Tibial nerve (tissue), 4 donors: Measurements from ENCODE around the gene PCNX2. TPM values are rescaled to one million over a fixed set of nuclear protein-coding genes. Genes with fewer than 3 reads are reported as not detected.

Source experiments
- DNase-seq, 2 donors: peaks; one replicate each; pipeline ENCODE4 v3.0.0-alpha.2; 2019; ENCODE audit warnings: low spot score in 2 of 2
- H3K27ac ChIP-seq, 4 donors: fragments of 200-600 bp; sonication (generic) in 3 of 4; one replicate each; pipeline ENCODE4 v1.5.1; 2017 to 2019; ENCODE audit warnings: mild to moderate bottlenecking in 1 of 4
- H3K27me3 ChIP-seq, 2 donors: fragments of 200-600 bp; sonication (generic) in 1 of 2; one replicate each; pipeline versions ENCODE4 v1.5.1 to v1.6.0; 2017 to 2019
- H3K36me3 ChIP-seq, 3 donors: fragments of 200-600 bp; sonication (generic); one replicate each; pipeline ENCODE4 v1.5.1; 2018 to 2019
- H3K4me1 ChIP-seq, 4 donors: fragments of 200-600 bp; sonication (generic) in 3 of 4; one replicate each; pipeline ENCODE4 v1.5.1; 2017 to 2019
- H3K4me3 ChIP-seq, 4 donors: fragments of 200-600 bp; sonication (generic) in 3 of 4; one replicate each; pipeline ENCODE4 v1.5.1; 2017 to 2019; ENCODE audit warnings: mild to moderate bottlenecking in 1 of 4, moderate library complexity in 1 of 4
- H3K9me3 ChIP-seq, 4 donors: fragments of 200-600 bp; sonication (generic) in 3 of 4; one replicate each; pipeline ENCODE4 v1.5.1; 2017 to 2019
- CTCF ChIP-seq, 5 experiments: fragments of 200-600 bp in 3 of 5; fragments of 450-650 bp in 2 of 5; sonication (generic) in 3 of 5; IDR thresholded peaks; one replicate each; pipeline ENCODE4 v1.5.1; 2016 to 2019; ENCODE audit warnings: antibody characterized with exemption in 5 of 5, mild to moderate bottlenecking in 3 of 5, moderate library complexity in 2 of 5
- EP300 ChIP-seq, 2 donors: sonication (generic); formaldehyde crosslinking; IDR thresholded peaks; one replicate each; pipeline ENCODE4 v1.6.1; 2017; ENCODE audit warnings: antibody characterized with exemption in 2 of 2, mild to moderate bottlenecking in 1 of 2
- POLR2A ChIP-seq, 2 donors: fragments of 450-650 bp; IDR thresholded peaks; one replicate each; pipeline ENCODE4 v1.6.1; 2017; ENCODE audit warnings: antibody characterized with exemption in 2 of 2, mild to moderate bottlenecking in 2 of 2, moderate library complexity in 2 of 2
- WGBS, 2 donors: methylation state at CpG; one replicate each; pipeline ENCODE4 v1.1.5; 2018; 5-methylcytosine and 5-hydroxymethylcytosine counted together
- total RNA-seq, 4 donors: library from RNA; depleted of rRNA; stranded (reverse); fragments of >200 nt; gene quantifications; one replicate each; pipeline ENCODE4 v1.1.0, GENCODE V29; 2016

The PCNX2 gene
- total RNA-seq, 4 donors from 2014 or later, result 10.2 to 32.1 (median 19.2) TPM

DNA sequence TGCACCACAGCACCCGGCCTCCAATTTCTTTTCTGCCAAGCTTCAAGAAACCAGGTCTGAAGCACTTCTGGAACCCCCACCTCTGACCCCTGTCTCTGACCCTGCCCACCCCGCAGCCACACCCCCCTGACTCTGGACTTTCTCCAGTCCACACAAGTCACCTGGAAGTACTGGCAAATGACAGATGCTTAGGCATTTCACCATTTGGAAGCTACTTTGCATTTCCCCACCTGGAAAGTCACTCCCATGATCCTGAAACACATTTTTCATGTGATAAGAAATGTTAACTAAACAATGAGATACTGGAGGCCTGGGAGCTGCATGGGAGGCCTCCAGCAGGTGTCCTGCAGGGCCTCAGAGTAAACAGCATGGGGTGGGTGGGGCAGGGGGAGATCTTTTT is 299.4 kb downstream of the PCNX2 start:
- TF ChIP-seq POLR2A (IDR thresholded peaks at IDR 0.05), result no peak
- no peak for TF ChIP-seq EP300 (IDR thresholded peaks at IDR 0.05)
- no peak for TF ChIP-seq CTCF (IDR thresholded peaks at IDR 0.05)
- H3K4me3 ChIP-seq, result no peak overlapping the region
- H3K27ac ChIP-seq, result no peak overlapping the region
- H3K27me3 ChIP-seq, result no peaks in the 10 kb centered on the region
- H3K4me1 ChIP-seq, result no peaks in the 10 kb centered on the region
- WGBS, 2 donors, result 95 to 96% methylated on average over 2 of the region's 2 CpGs
- H3K9me3 ChIP-seq, result peaks cover 0 to 9% (median 0%) of the 10 kb centered on the region in 4 donors
- peaks cover 0 to 43% (median 0%) of the 10 kb centered on the region in 3 donors for H3K36me3 ChIP-seq
- no peak for DNase-seq

- TF ChIP-seq EP300 (IDR thresholded peaks at IDR 0.05), result no peak
- no peak for TF ChIP-seq POLR2A (IDR thresholded peaks at IDR 0.05)
- no peak for TF ChIP-seq CTCF (IDR thresholded peaks at IDR 0.05)
- no peak for DNase-seq
- H3K4me3 ChIP-seq, result no peak overlapping the region
- H3K27me3 ChIP-seq, result no peaks in the 10 kb centered on the region
- H3K9me3 ChIP-seq, result peaks cover 0 to 9% (median 0%) of the 10 kb centered on the region in 4 donors
- H3K4me1 ChIP-seq, result no peaks in the 10 kb centered on the region
- H3K27ac ChIP-seq, result no peak overlapping the region
- WGBS, 2 donors, result 85 to 94% methylated on average over 2 of the region's 2 CpGs
- peaks cover 0 to 41% (median 0%) of the 10 kb centered on the region in 3 donors for H3K36me3 ChIP-seq
These were observed 300.3 kb downstream of the PCNX2 start for GRCh38 chr1:232995189-232995588.

- Histone ChIP-seq H3K27ac (no peak overlapping the region), H3K4me1 (no peaks in the 10 kb centered on the region), H3K9me3 (peaks cover 0 to 9% (median 0%) of the 10 kb centered on the region in 4 donors), H3K4me3 (no peak overlapping the region), H3K27me3 (no peaks in the 10 kb centered on the region), H3K36me3 (peaks cover 0 to 28% (median 0%) of the 10 kb centered on the region in 3 donors)
- no peak for DNase-seq
- 91 to 92% methylated on average over 3 of the region's 3 CpGs for WGBS, 2 donors
- TF ChIP-seq EP300 (IDR thresholded peaks at IDR 0.05), result no peak
- no peak for TF ChIP-seq POLR2A (IDR thresholded peaks at IDR 0.05)
- TF ChIP-seq CTCF (IDR thresholded peaks at IDR 0.05), result no peak
These were observed 302.0 kb downstream of the PCNX2 start for GRCh38 chr1:232993555-232993954.

DNA sequence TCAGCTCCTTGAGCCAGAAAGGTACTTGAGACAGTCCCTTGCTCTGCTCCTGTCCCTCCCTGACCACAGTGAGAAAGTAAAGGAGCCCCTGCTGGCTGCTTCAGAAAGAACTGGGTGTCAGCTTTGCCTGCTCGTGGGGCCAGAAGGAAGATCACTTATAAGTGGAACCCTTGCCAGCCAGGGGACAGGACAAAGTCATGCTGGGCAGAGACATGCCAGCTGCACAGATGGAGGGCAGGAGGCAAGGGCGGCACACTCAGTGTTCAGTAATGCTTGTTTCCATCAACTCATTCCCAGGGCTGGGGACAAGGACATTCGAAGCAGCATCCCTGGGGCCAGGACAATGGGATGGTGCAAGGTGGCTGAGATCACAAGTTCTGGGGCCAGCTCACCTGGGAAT is 303.3 kb downstream of the PCNX2 start:
- no peaks in the 10 kb centered on the region for H3K4me1 ChIP-seq
- no peak overlapping the region for H3K4me3 ChIP-seq
- TF ChIP-seq POLR2A (IDR thresholded peaks at IDR 0.05) (no peak), EP300 (IDR thresholded peaks at IDR 0.05) (no peak), CTCF (IDR thresholded peaks at IDR 0.05) (no peak)
- peaks cover 0 to 14% (median 0%) of the 10 kb centered on the region in 3 donors for H3K36me3 ChIP-seq
- no peak for DNase-seq
- 77 to 81% methylated on average over 2 to 3 of the region's 3 CpGs for WGBS, 2 donors
- H3K27me3 ChIP-seq, result no peaks in the 10 kb centered on the region
- H3K9me3 ChIP-seq, result peaks cover 0 to 9% (median 0%) of the 10 kb centered on the region in 4 donors
- H3K27ac ChIP-seq, result no peak overlapping the region

DNA sequence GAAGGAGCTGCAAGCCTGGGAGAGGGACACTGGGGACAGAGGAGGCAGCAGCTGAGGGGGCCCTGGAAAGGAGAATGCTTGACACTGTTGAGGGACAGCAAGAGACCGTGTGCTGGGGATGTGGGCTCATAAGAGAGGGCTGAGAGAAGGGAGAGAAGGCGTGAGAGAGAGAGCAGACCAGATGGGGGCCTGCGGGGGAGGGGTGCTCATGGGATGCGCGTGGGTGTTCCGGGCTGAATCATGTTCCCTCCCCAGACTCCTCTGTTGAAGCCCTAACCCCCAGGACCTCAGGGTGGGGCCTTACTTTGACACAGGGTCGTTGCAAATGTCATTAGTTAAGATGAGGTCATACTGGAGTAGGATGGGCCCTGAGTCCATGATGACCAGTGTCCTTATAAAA is 304.3 kb downstream of the PCNX2 start:
- TF ChIP-seq POLR2A (IDR thresholded peaks at IDR 0.05) (no peak), EP300 (IDR thresholded peaks at IDR 0.05) (no peak), CTCF (IDR thresholded peaks at IDR 0.05) (no peak)
- Histone ChIP-seq H3K4me3 (no peak overlapping the region), H3K27me3 (no peaks in the 10 kb centered on the region), H3K9me3 (peaks cover 0 to 9% (median 0%) of the 10 kb centered on the region in 4 donors), H3K27ac (no peak overlapping the region), H3K4me1 (no peaks in the 10 kb centered on the region), H3K36me3 (peaks cover 0 to 12% (median 0%) of the 10 kb centered on the region in 3 donors)
- no peak for DNase-seq
- WGBS, 2 donors, result 56 to 60% methylated on average over 7 of the region's 7 CpGs
